Left renal pelvis (tissue), 4 donors: ENCODE measurements around the gene ACTN4. TPM values are rescaled to one million over a fixed set of nuclear protein-coding genes. Genes with fewer than 3 reads are reported as not detected.
A peak's percentile ranks its signal among the peaks of the same experiment; 100 is the strongest.

Experiments
- DNase-seq, 4 donors: peaks; one replicate each; pipeline ENCODE4 v3.0.0-alpha.2; 2013; ENCODE audit warnings: low read depth in 4 of 4, low spot score in 3 of 4
- polyA plus RNA-seq, 4 donors: library from polyadenylated mRNA; unstranded; fragments of 120-200 nt; gene quantifications; one replicate each; pipeline ENCODE4 v1.2.1, GENCODE V29; 2013; ENCODE audit not compliant: insufficient read length in 4 of 4

The ACTN4 gene
- polyA plus RNA-seq, 4 donors = 470 to 694 (median 623) TPM

GRCh38 chr19:38693380-38694223, 46.2 kb downstream of the ACTN4 start:
- DNase-seq = peak in 1 of 4 donors; percentile 82

- no peak for DNase-seq
These were observed 47.9 kb downstream of the ACTN4 start for GRCh38 chr19:38695317-38695683.

- DNase-seq = no peak
These were observed 48.6 kb downstream of the ACTN4 start for GRCh38 chr19:38695832-38696728.

GRCh38 chr19:38696729-38697055, 49.2 kb downstream of the ACTN4 start:
- DNase-seq = no peak

DNA sequence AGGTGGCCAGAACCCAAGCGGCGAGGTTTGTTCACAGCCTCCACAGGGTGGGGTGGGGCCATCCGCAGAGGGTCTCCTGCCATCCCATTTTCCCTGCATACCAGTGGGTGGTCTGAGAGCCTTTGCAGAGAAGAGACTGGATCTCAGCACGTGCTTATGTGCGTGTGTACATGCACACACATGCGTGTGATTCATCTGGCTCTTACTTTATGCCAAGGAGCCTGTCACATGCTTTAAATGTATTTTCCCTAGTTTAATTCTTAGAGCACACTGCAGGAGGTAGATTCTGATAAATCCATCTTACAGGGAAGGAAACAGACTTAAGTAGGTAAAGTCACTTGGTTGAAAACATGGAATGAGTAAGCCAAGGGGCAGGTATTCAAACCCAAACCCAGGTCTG, 49.7 kb downstream of the ACTN4 start:
- no peak for DNase-seq

DNA sequence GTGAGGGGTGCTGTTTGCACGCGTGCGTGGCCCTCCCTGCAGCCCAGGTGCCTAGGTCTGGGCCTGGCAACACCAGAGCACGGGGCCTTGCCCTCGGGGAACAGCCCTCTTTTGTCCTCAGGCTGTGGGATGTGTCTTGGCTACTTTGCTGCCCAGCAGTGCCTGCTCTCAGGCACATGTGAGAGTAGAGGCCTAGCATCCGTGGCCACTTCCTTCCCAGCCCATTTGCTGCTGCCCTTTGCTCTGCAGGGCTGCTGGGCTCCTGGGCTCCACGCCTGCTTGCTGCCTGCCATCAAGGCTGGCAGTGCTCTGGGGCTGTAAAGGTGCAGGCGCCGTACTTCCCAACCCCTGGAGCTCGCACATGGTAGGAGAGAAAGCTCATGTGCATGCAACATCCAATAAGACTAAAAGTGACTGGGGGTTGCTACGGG, 50.2 kb downstream of the ACTN4 start:
- DNase-seq = no peak

DNA sequence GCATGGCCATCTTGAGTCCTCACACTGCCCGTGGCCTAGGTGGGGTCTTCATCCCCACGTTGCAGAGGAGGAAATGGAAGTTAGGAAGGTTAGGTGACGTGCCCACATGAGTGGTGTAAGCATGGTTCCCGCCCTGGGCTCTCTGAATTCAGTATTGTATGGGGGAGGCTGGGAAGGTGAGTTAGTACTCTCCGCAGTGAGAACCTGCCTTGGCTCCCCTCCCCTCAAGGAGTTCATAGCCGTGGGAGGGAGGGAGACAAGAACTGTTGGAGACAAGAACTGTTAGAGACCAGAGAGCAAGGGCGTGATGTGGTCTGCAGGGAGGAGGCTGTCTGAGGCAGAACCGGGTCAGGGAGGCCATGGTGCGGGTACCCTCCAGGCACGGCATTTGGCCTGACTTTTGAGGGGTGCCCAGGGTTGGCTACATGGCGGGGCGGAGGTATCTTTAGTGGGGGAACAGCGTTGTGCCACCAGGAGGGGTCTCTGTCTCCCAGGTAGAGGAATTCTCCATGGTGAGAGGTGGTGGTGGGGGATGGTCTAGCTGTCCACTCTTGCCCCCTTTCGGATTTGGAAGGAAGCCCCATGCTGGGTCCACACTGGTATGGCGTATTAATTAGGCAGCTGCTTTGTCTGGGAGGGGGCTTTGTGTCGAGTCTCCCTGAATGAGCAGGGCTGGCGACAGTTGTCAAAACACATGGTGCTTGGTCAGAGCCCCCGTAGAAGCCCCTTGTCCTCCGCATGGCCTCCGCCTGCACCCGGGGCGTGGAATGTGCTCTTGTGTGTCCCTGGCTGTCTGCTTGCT, 51.0 kb downstream of the ACTN4 start:
- DNase-seq = no peak

DNA sequence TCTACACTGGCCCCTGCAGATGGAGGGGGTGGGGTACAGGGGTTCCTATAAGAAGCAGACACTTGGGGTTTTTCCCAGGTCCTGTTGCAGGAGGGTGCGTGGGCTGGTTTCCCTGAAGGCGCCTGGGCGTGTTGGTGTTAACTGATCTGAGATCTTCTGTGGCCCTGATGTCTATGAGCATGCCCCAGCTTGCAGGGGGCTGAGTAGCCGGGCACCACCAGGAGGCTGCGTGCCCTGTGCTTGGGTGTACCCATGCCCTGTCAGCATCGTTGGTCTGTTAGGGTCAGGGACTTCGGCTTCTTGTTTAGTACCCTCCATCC, 51.5 kb downstream of the ACTN4 start:
- no peak for DNase-seq

DNA sequence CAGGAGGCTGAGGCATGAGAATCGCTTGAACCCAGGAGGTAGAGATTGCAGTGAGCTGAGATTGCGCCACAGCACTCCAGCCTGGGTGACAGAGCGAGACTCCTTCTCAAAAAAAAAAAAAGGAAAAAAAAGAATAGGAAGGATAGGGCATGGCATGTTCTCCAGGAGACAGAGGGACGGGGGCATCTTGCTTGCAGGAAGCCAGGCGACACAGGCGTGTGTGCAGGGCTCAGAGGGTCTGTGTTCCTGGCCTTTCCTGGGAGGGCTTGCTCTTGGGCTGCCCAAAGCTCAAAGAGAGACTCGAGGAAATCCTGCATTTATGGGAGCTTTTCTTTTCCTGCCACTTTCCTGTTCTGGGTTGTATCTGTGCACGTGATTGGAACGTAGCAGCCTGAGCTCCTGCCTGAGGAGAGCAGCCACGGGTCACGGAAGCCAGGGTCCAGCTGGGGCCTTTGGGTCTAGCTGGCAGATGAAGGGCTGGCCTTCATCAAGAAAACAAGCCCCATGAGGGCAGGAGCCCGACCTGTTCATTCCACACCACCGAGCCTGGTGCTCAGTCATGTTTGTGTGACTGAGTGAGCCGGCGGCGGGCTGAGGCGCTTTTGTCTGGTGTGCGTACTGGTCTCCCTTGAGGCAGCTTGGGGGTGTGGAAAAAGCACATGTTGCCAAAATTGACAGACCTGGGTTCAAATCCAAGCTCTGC, 52.3 kb downstream of the ACTN4 start:
- no peak for DNase-seq

- DNase-seq = no peak
These were observed 53.0 kb downstream of the ACTN4 start for GRCh38 chr19:38700350-38700901.

- no peak for DNase-seq
These were observed 53.5 kb downstream of the ACTN4 start for GRCh38 chr19:38700902-38701454.

- DNase-seq = no peak
These were observed 54.1 kb downstream of the ACTN4 start for GRCh38 chr19:38701455-38702063.

- no peak for DNase-seq
These were observed 54.8 kb downstream of the ACTN4 start for GRCh38 chr19:38702278-38702677.

DNA sequence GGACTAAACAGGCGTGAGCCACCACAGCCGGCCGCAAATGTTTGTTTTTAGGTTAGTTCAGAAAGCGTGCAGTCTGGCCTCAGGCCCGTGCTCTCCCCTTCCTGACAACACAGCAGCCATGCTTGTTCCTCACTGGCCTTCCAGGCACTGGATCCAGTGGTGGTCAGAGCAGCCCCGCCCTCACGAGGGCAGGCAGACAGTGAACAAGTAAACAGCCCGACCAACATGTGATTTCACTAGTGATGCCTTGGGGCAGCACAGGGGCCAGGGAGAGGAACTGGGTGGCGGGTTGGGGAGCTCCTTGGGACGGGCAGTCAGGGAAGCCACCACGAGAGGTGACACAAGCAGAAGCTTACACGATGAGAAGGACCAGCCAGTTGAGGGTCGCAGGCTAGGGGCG, 56.1 kb downstream of the ACTN4 start:
- no peak for DNase-seq

DNA sequence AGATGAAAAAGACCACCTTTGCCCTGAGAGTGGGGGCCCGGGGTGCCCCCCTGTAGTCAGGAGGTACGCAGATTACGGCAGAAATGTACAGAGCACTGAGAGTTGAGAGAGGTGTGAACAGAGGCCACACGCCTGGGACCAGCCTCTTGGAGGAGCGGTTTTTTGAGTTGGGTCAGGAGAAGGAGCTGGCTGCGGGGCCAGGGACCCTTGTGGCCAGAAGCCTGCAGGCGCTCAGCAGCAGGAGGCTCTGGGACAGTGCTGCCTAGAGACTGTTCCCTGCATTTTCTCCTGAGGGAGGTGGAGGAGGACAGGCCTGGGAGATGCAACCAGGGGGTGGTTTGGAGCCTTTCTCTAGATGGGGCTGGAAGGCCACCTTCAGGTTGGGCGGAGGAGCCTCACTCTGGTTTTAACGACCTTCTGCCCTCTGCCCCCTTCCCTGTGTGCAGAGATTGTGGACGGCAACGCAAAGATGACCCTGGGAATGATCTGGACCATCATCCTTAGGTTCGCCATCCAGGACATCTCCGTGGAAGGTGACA, 57.1 kb downstream of the ACTN4 start:
- DNase-seq = no peak

DNA sequence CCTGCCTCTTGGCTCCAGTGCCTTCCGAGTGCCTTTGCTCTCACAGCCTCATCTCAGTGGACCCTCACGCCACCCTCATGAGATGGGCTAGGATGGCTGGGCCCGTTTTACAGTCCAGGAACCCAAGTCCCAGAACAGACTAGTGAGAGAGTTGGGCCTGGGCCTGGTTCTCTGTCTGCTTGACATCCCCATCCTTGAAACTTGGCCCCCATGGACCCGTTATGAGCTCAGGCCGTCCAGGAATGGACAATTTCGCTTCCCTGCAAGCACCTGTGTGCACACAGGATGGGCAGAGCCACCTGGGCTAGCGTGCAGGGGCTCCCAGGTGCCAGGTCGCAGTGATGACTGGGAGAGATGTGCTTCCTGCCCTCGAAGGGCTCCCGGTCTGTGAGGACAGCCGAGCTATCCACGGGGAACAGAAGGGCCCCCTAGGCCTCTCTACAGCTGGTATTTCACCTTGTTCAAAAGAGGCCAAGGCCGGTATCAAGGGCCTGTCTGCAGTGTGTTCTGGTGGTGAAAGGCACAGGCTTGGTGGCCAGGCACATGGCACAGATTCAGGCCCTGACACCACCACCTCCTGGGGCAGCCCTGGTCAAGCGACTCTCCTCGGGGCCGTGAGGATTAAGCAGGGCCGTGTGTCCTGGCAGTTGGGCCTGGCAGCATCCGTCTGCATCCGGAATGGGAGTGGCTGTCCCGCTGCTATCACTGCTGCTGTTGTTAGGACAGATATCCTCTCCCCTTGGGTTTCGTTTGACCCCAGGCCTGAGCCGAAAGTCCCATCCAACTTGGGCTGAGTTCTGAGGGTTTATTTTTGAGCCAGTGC, 58.0 kb downstream of the ACTN4 start:
- DNase-seq = no peak

GRCh38 chr19:38706792-38707511, 59.5 kb downstream of the ACTN4 start:
- no peak for DNase-seq
